Spleen (tissue), 13 donors: ENCODE results near the gene CNTROB. TPM values are rescaled to one million over a fixed set of nuclear protein-coding genes. Genes with fewer than 3 reads are reported as not detected.

ENCODE experiments used
- DNase-seq: peaks from one replicate; pipeline ENCODE4 v3.0.0-alpha.2; 2020
- H3K27ac ChIP-seq, 8 donors: fragments of 200-600 bp; sonication (generic) in 7 of 8; 1 replicate in 4 of 8; 2 replicates in 4 of 8; pipeline versions ENCODE4 v1.5.0 to v1.8.0; 2016 to 2021; ENCODE audit warnings: inconsistent platforms in 4 of 8, mild to moderate bottlenecking in 4 of 8, moderate library complexity in 1 of 8
- H3K27me3 ChIP-seq, 7 donors: fragments of 200-600 bp; sonication (generic) in 6 of 7; replicated peaks in 1 of 7; 1 replicate in 4 of 7; 2 replicates in 3 of 7; pipeline versions ENCODE4 v1.5.0 to v1.8.0; 2016 to 2021; ENCODE audit warnings: inconsistent platforms in 3 of 7, mild to moderate bottlenecking in 1 of 7
- H3K36me3 ChIP-seq, 6 donors: fragments of 200-600 bp; sonication (generic) in 5 of 6; 1 replicate in 4 of 6; 2 replicates in 2 of 6; pipeline versions ENCODE4 v1.5.0 to v1.8.0; 2016 to 2021; ENCODE audit warnings: inconsistent platforms in 2 of 6
- H3K4me1 ChIP-seq, 6 donors: fragments of 200-600 bp; sonication (generic) in 5 of 6; 1 replicate in 3 of 6; 2 replicates in 3 of 6; pipeline versions ENCODE4 v1.5.0 to v1.8.0; 2016 to 2021; ENCODE audit warnings: inconsistent platforms in 3 of 6
- H3K4me3 ChIP-seq, 8 donors: fragments of 200-600 bp; sonication (generic) in 7 of 8; 1 replicate in 4 of 8; 2 replicates in 4 of 8; pipeline versions ENCODE4 v1.5.0 to v1.8.0; 2016 to 2021; ENCODE audit warnings: inconsistent platforms in 4 of 8, mild to moderate bottlenecking in 4 of 8, moderate library complexity in 2 of 8
- H3K9me3 ChIP-seq, 8 donors: fragments of 200-600 bp; sonication (generic) in 7 of 8; 1 replicate in 4 of 8; 2 replicates in 4 of 8; pipeline versions ENCODE4 v1.5.0 to v1.8.0; 2016 to 2021; ENCODE audit warnings: inconsistent platforms in 4 of 8
- CTCF ChIP-seq, 11 experiments: fragments of 200-600 bp in 7 of 11; fragments of 450-650 bp in 4 of 11; sonication (generic) in 4 of 11; IDR thresholded peaks in 8 of 11; conservative IDR thresholded peaks in 3 of 11; 1 replicate in 7 of 11; 2 replicates in 4 of 11; pipeline versions ENCODE4 v1.4.0 to v1.8.0; 2016 to 2021; ENCODE audit warnings: antibody characterized with exemption in 11 of 11, inconsistent platforms in 4 of 11, mild to moderate bottlenecking in 1 of 11
- POLR2A ChIP-seq, 3 donors: fragments of 450-650 bp; IDR thresholded peaks; one replicate each; pipeline ENCODE4 v1.5.1; 2017; ENCODE audit warnings: antibody characterized with exemption in 3 of 3, mild to moderate bottlenecking in 1 of 3
- POLR2AphosphoS5 ChIP-seq, 3 donors: sonication (generic); formaldehyde crosslinking; IDR thresholded peaks; one replicate each; pipeline ENCODE4 v1.5.1; 2017; ENCODE audit warnings: antibody characterized with exemption in 3 of 3
- WGBS, 5 donors: extraction: QIAGEN DNeasy Blood & Tissue Kit in 3 of 5; methylation state at CpG; one replicate each; pipeline versions ENCODE4 v1.1.5 to v1.1.7; 2013 to 2018; 5-methylcytosine and 5-hydroxymethylcytosine counted together
- intact Hi-C: fragments of 100-400 bp; cut with DNase I; formaldehyde crosslinking; loops from one replicate; pipeline ENCODE4 v1.15.0; 2023; ENCODE audit warnings: low total_unique reads
- long read RNA-seq, 2 donors: transcript quantifications; one replicate each; lab custom pipeline, GENCODE V29; 2026
- polyA plus RNA-seq, 3 donors: library from polyadenylated mRNA; stranded (reverse); fragments of 200-250 nt; gene quantifications; one replicate each; pipeline ENCODE4 v1.2.1, GENCODE V29; 2013
- total RNA-seq, 7 donors: library from RNA; depleted of rRNA in 3 of 7; stranded (reverse); fragments of >200 nt in 3 of 7; fragmentation: NEBNext Ultra II Directional in 4 of 7; extraction: Animal tissue kit (Norgen Biotek cat#: 25700) in 4 of 7; gene quantifications; one replicate each; pipeline versions ENCODE4 v1.1.0 to v1.2.1, GENCODE V29; 2016 to 2021
- donor health status: healthy with polysubstance abuse.
- donor health status: DM: no; HTN: no; CAD: no; lungs with moderate emphysema.
- donor health status: DM: no; HTN: no; CAD: no.
- donor health status: Bipolar disorder and iron deficiency.
- donor health status: healthy.
- donor health status: DM: no; HTN: no; CAD: no.
- donor health status: DM: yes; HTN: yes; CAD: no.

The CNTROB gene, protein sequence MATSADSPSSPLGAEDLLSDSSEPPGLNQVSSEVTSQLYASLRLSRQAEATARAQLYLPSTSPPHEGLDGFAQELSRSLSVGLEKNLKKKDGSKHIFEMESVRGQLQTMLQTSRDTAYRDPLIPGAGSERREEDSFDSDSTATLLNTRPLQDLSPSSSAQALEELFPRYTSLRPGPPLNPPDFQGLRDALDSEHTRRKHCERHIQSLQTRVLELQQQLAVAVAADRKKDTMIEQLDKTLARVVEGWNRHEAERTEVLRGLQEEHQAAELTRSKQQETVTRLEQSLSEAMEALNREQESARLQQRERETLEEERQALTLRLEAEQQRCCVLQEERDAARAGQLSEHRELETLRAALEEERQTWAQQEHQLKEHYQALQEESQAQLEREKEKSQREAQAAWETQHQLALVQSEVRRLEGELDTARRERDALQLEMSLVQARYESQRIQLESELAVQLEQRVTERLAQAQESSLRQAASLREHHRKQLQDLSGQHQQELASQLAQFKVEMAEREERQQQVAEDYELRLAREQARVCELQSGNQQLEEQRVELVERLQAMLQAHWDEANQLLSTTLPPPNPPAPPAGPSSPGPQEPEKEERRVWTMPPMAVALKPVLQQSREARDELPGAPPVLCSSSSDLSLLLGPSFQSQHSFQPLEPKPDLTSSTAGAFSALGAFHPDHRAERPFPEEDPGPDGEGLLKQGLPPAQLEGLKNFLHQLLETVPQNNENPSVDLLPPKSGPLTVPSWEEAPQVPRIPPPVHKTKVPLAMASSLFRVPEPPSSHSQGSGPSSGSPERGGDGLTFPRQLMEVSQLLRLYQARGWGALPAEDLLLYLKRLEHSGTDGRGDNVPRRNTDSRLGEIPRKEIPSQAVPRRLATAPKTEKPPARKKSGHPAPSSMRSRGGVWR
- total RNA-seq (10 to 100 TPM; 22.6 to 27.0 (median 25.2) TPM), polyA plus RNA-seq (10 to 100 TPM; 19.6 to 27.1 (median 24.2) TPM)
- long read RNA-seq, donor 1, partial matches to known transcripts: 0 of 1 reads
- long read RNA-seq, donor 1, other reads (novel, unspliced or antisense): 0 of 1 reads
- long read RNA-seq, donor 2, partial matches to known transcripts: 5 of 7 reads
- long read RNA-seq, donor 2, other reads (novel, unspliced or antisense): 0 of 7 reads

DNA sequence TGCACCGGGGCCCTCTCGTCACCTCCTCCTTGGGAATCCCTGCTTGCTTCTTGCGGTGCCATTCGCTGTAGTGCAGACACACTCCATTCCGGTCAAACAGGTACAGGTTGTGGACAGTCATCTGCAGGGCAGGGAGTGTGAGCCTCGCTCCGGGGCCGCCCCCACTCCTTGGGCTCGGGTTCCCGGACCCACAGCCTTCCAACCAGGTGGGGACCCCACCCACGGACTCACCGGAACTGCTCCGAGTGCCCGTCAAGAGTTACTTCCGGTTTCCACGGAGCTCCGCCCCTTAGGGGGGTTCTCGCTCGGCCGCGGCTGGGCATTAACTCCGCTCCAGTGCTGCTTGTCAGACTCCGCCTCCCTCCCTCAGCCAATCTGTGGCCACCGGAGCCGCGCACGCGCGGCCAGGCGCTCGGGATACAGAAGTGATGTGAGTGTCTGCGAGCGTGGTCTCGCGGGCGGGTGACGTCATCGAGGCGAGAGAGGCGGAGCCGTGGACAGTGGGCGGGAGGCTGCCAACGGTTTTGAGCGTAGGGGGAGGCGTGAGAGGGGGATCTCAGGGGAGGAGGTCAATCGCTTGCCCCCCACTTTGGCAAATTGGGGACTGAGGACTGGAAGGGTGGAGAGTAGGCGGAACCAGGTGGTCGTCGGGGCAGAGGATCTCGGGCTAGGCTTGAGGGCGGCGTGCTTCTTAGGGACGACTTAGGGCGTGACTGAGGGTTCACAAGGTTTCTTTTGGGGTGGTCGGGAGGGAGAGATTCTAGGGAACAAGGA lies at the start of gene CNTROB, which contains the start of gene TRAPPC1:
CNTROB (plus strand) TSS at position 498 of the 774 bp plus-strand sequence. CDS start 874 bp downstream, outside the sequence.
TRAPPC1 (minus strand) TSS at position 238 of the 774 bp plus-strand sequence; CDS start at position 121, 117 bp downstream.
- 0 to 1% (median 0%) methylated on average over 34 to 55 of the region's 55 CpGs for whole genome bisulfite sequencing, 5 donors
- Histone ChIP-seq H3K9me3 (no peaks in the 10 kb centered on the region), H3K4me3 (peak within 1 kb of the TSS; percentile 67 to 93 (median 78)), H3K27me3 (no peaks in the 10 kb centered on the region), H3K36me3 (peaks cover 0 to 68% (median 15%) of the 10 kb centered on the region in 6 donors), H3K4me1 (peaks cover 11 to 55% (median 36%) of the 10 kb centered on the region in 6 donors), H3K27ac (peak within 1 kb of the TSS; percentile 70 to 96 (median 90))
- peak; percentile 100 for DNase-seq
- TF ChIP-seq POLR2A (IDR thresholded peaks at IDR 0.05) (peak in 2 of 3 donors; percentile 34 to 76), CTCF (IDR thresholded peaks at IDR 0.05 in 8 of 11, conservative IDR thresholded peaks at IDR 0.05 in 3 of 11) (peak in 2 of 11 experiments; percentile 18 to 32), POLR2AphosphoS5 (IDR thresholded peaks at IDR 0.05) (peak; percentile 94)
- intact Hi-C loops: no loop called here

DNA sequence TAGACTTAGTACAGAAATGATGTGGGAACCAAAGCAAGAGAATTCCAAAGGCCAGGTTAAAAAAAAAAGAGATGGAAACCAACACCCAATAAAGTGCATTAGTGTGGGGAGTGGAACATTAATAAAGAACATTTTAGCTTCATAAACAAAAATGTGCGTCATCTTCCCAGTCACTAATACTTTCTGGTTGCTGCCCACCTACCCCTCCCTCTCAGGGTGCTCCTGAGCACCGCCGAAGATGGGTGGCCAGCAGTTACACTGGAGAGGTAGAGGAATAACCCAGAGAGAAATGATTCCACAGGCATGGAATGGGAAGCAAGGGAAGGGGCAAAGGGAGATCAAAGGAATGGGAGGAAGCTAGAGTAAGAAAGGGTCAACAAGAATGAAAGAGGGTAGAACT lies 49.4 kb upstream of the CNTROB start:
- TF ChIP-seq POLR2AphosphoS5 (IDR thresholded peaks at IDR 0.05) (no peak), POLR2A (IDR thresholded peaks at IDR 0.05) (no peak), CTCF (IDR thresholded peaks at IDR 0.05 in 8 of 11, conservative IDR thresholded peaks at IDR 0.05 in 3 of 11) (no peak)
- H3K36me3 ChIP-seq: peaks cover 0 to 44% (median 13%) of the 10 kb centered on the region in 6 donors
- DNase-seq: no peak
- H3K27ac ChIP-seq: peak overlapping the region in 4 of 8 donors; percentile 1 to 94 (median 44)
- no peaks in the 10 kb centered on the region for H3K27me3 ChIP-seq
- WGBS, 5 donors: 89 to 97% (median 92%) methylated on average over 3 of the region's 3 CpGs
- intact Hi-C loops: no loop called here
- H3K4me1 ChIP-seq: peaks cover 14 to 80% (median 67%) of the 10 kb centered on the region in 6 donors
- no peaks in the 10 kb centered on the region for H3K9me3 ChIP-seq
- no peak overlapping the region for H3K4me3 ChIP-seq

GRCh38 chr17:7883781-7884386 lies 48.1 kb upstream of the CNTROB start:
- TF ChIP-seq CTCF (IDR thresholded peaks at IDR 0.05 in 8 of 11, conservative IDR thresholded peaks at IDR 0.05 in 3 of 11) (no peak), POLR2A (IDR thresholded peaks at IDR 0.05) (no peak), POLR2AphosphoS5 (IDR thresholded peaks at IDR 0.05) (no peak)
- Histone ChIP-seq H3K27ac (peak overlapping the region in 6 of 8 donors; percentile 55 to 95 (median 94)), H3K4me3 (peak overlapping the region in 5 of 8 donors; percentile 7 to 93 (median 81)), H3K4me1 (peaks cover 21 to 87% (median 79%) of the 10 kb centered on the region in 6 donors), H3K36me3 (peaks cover 0 to 37% (median 13%) of the 10 kb centered on the region in 6 donors), H3K9me3 (no peaks in the 10 kb centered on the region), H3K27me3 (no peaks in the 10 kb centered on the region)
- intact Hi-C loops: no loop called here
- WGBS, 5 donors: 1 to 4% (median 2%) methylated on average over 3 of the region's 3 CpGs
- no peak for DNase-seq
